SKM-1 treated with dmso at 0.1 percent for 144 hours (cell line): ENCODE results near the gene PTBP1.
A peak's percentile ranks its signal among the peaks of the same experiment; 100 is the strongest.
"Not testable (repeated sequence)": the region's sequence is repeated elsewhere in the genome, so short reads cannot be mapped to it uniquely, and the experiment has no call there.

Experiments
- DNase-seq: peaks from one replicate; lab custom pipeline; 2025; ENCODE audit not compliant: unreplicated experiment; lab: John Stamatoyannopoulos, UW

Gene PTBP1

DNA sequence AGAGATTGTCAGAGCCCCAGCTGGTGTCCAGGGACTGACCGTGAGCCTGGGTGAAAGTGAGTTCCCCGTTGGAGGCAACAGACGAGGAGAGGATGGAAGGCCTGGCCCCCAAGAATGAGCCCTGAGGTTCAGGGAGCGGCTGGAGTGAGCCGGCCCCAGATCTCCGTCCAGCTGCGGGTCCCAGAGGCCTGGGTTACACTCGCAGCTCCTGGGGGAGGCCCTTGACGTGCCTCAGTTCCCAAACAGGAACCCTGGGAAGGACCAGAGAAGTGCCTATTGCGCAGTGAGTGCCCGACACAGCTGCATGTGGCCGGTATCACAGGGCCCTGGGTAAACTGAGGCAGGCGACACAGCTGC lies 53.7 kb downstream of the PTBP1 start:
- DNase-seq: no peak

DNA sequence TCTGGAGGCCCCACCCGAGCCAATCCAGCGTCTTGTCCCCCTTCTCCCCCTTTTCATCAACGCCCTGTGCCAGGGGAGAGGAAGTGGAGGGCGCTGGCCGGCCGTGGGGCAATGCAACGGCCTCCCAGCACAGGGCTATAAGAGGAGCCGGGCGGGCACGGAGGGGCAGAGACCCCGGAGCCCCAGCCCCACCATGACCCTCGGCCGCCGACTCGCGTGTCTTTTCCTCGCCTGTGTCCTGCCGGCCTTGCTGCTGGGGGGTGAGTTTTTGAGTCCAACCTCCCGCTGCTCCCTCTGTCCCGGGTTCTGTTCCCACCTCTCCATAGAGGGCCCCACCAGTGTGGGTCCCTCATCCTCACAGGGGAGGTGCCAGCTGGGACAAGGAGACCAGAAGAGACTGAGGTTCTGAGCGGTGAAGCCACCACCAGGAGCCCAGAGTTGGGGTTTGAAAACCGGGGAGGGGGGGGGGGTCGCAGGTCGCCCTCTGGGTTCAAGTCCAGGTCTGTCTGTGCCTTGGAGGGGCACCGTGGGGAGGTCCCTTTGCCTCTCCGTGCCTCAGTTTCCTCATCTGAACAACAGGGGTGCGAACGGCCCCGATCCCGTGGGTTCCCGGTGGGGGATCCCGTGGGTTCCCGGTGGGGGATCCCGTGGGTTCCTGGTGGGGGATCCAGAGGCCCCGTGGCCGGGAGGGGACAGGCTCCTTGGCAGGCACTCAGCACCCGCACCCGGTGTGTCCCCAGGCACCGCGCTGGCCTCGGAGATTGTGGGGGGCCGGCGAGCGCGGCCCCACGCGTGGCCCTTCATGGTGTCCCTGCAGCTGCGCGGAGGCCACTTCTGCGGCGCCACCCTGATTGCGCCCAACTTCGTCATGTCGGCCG lies 55.1 kb downstream of the PTBP1 start, which contains the start of gene ELANE:
TSS of gene ELANE (plus strand) at position 168 of the 878 bp plus-strand sequence. CDS start at position 194, 26 bp downstream.
- peak; percentile 32 for DNase-seq

DNA sequence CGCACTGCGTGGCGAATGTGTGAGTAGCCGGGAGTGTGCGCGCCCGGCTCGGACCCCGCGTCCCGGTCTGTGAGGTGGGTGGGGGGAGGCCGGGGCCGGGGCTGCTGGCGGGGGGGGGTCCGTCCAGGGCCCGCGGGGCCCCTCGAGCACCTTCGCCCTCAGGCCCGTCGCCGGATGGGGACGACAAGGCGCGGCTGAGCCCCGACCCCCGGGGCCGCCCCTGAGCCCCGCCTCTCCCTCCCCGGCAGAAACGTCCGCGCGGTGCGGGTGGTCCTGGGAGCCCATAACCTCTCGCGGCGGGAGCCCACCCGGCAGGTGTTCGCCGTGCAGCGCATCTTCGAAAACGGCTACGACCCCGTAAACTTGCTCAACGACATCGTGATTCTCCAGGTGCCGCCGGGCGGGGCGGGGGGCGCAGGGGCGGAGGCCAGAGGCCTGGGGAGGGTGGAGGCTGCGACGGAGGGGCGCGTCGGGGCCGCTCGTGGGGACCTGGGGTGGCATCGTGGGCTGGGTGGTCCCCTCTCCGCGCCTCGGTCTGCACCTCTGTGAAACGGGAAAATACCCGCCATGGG lies 55.8 kb downstream of the PTBP1 start:
- no peak for DNase-seq

DNA sequence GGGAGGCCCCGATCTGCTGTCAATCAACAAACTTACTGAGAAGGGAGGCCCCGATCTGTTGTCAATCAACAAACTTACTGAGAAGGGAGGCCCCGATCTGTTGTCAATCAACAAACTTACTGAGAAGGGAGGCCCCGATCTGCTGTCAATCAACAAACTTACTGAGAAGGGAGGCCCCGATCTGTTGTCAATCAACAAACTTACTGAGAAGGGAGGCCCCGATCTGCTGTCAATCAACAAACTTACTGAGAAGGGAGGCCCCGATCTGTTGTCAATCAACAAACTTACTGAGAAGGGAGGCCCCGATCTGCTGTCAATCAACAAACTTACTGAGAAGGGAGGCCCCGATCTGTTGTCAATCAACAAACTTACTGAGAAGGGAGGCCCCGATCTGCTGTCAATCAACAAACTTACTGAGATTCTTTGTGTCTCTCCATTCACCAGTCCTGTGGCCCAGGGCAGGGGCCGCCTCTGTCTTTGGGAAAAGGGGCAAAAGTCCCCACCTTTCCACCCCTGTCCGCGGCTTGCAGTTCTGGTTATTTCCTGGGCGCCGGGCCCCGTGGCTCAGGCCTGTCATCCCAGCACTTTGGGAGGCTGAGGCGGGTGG lies 56.5 kb downstream of the PTBP1 start:
- DNase-seq: not testable (repeated sequence)

DNA sequence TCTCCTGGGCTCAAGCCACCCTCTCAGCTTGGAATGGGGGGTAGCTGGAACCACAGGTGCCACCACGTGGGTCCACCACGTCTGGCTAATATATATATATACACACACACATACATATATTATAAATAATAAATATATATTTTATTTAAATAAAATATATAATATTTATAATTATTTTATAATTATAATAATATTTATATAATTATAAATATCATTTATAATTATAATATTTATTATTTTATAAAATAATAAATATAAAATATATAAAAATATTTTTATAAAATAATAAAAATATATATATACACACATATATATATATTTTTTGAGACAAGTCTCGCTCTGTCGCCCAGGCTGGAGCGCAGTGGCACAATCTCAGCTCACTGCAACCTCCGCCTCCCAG lies 57.3 kb downstream of the PTBP1 start:
- DNase-seq: no peak

DNA sequence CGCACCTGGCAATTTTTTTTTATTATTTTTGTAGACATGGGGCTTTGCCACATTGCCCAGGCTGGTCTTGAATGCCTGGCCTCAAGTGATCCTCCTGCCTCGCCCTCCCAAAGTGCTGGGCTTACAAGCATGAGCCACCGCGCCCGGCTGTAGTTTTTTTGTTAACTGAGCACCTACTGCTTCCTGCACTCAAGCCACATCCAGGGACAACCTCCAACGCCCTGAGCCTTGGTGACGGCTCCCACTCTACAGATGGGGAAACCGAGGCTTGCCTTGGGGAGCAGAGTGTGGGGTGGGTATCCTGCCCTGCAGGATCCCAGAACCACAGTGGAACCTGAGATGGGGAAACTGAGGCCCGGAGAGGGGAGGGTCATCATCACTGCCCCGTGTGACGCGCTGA lies 57.9 kb downstream of the PTBP1 start:
- no peak for DNase-seq

DNA sequence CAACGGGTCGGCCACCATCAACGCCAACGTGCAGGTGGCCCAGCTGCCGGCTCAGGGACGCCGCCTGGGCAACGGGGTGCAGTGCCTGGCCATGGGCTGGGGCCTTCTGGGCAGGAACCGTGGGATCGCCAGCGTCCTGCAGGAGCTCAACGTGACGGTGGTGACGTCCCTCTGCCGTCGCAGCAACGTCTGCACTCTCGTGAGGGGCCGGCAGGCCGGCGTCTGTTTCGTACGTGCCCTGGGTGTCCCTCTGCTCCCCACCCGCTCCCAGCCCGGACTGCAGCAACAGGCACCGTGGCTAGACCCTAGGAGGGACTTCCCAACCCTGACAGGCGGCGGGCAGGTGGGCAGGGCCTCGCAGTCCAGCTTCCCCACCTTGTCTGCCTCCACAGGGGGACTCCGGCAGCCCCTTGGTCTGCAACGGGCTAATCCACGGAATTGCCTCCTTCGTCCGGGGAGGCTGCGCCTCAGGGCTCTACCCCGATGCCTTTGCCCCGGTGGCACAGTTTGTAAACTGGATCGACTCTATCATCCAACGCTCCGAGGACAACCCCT lies 58.4 kb downstream of the PTBP1 start:
- DNase-seq: no peak

DNA sequence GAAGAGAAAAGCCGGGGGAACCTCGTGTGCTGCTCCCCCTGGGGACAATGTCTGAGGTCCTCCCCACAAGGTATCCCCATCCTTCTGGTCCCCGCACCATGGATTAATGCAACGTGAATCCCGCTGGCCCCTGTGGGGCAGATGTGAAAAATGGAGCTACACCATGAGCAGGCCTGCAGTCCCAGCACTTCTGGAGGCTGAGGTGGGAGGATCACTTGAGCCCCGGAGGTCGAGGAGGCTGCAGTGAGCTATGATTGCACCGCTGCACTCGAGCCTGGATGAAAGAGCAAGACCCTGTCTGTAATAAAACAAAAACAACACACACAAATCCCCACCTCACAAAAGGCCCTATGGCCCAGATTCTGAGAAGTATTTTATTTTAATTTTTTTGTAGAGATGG lies 61.0 kb downstream of the PTBP1 start:
- DNase-seq: no peak

DNA sequence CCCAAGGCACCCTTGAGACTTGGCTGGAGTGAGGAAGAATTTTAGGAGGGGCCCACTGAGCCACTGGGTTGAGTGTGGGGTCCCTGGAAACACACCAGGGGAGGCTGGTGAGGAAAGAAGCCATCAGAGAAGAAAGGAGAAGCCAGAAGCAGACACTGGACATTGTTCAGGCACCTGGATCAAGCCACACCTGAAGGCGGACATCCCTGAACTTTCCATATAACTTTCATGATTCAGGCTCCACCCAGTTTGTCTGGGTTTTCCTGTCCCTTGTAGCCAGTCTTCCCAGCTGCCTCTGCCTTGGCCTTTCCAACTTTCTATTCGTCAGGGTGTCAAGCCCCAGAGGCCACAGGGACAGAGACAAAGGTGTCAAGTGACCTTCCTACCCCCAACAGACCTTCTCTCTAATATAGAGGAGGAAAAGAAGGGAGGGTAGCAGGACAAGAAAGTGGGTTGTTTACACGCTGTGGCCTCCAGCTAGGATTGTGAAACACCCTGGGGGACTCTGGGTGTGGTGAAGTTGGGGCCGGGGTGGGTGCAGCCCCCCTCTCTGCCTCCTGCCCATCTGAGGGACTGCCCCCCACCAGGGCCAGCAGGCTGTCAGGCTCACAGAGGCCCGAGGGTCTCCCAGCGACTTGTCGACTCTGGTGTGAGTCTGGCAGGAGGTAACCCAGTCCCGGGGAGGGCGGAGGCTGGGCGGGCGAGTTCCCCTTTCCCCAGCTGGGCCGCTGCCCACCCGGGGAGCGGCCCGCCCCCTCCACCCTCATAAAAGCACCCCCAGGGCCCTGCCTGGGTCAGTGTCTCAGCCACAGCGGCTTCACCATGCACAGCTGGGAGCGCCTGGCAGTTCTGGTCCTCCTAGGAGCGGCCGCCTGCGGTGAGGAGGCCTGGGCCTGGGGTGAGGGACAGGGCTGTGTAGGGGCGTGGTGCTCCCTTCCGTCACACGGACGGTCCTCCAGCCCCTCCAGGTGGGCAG lies 61.9 kb downstream of the PTBP1 start, which contains the start of gene CFD:
TSS of gene CFD (plus strand) at position 797 of the 976 bp plus-strand sequence. CDS start at position 823, 26 bp downstream.
- DNase-seq: peak; percentile 52

DNA sequence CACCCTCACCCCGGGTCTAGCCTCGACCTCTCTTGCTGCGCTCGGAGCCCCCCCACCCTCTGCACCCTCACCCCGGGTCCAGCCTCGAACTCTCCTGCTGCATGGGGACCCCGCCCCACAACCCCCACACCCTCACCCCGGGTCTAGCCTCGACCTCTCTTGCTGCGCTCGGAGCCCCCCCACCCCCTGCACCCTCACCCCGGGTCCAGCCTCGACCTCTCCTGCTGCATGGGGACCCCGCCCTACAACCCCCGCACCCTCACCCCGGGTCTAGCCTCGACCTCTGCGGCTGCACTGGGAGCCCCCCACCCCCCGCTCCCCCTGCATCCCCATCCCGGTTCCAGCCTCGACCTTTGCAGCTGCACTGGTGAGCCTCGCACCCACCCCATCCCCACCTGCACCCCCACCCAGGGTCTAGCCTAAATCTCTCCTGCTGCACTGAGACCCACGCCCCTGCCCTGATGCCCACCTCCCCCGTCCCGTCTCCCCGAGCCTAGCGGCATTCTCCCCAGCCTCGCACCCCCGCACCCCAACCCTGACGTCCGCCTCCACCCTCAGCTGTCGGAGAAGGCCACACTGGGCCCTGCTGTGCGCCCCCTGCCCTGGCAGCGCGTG lies 64.0 kb downstream of the PTBP1 start:
- DNase-seq: no peak
